HepG2 (cell line): ENCODE data around the gene SRRM3. TPM values are rescaled to one million over a fixed set of nuclear protein-coding genes. Genes with fewer than 3 reads are reported as not detected.
A peak's percentile ranks its signal among the peaks of the same experiment; 100 is the strongest.

ENCODE experiments used
- CCDC6 ChIP-seq: sonication (generic); formaldehyde crosslinking; IDR thresholded peaks from 2 replicates; pipeline ENCODE4 v1.8.1; 2022; ENCODE audit warnings: mild to moderate bottlenecking, missing genetic modification reagents, moderate library complexity
- CEBPG ChIP-seq: IDR thresholded peaks from 2 replicates; pipeline ENCODE4 v1.6.1; 2016
- ELF3 ChIP-seq: IDR thresholded peaks from 2 replicates; pipeline ENCODE4 v1.6.1; 2016; ENCODE audit warnings: missing genetic modification reagents, missing compliant biosample characterization
- FOXK1 ChIP-seq: sonication (generic); formaldehyde crosslinking; IDR thresholded peaks from 2 replicates; pipeline ENCODE4 v1.4.0; 2020; ENCODE audit warnings: low read depth, missing genetic modification reagents, borderline replicate concordance
- HHEX ChIP-seq: IDR thresholded peaks from 2 replicates; pipeline ENCODE4 v1.6.1; 2016; ENCODE audit warnings: control low read depth
- HNF4G ChIP-seq, 2 experiments: sonication (generic) in 1 of 2; formaldehyde crosslinking in 1 of 2; IDR thresholded peaks; 2 replicates each; pipeline versions ENCODE4 v1.4.0 to v1.6.1; 2011 to 2020; ENCODE audit warnings: borderline replicate concordance in 2 of 2, low read depth in 2 of 2, mild to moderate bottlenecking in 2 of 2, low read length in 1 of 2, missing genetic modification reagents in 1 of 2, moderate library complexity in 1 of 2
- KMT2B ChIP-seq: IDR thresholded peaks from 2 replicates; pipeline ENCODE4 v1.6.1; 2016; ENCODE audit warnings: missing genetic modification reagents, missing compliant biosample characterization
- MTA1 ChIP-seq: sonication (generic); formaldehyde crosslinking; IDR thresholded peaks from 2 replicates; pipeline ENCODE4 v1.4.0; 2020; ENCODE audit warnings: missing genetic modification reagents, mild to moderate bottlenecking, borderline replicate concordance
- NR2F6 ChIP-seq, 2 experiments: IDR thresholded peaks; 2 replicates each; pipeline ENCODE4 v1.6.1; 2016; ENCODE audit warnings: antibody characterized with exemption in 1 of 2, mild to moderate bottlenecking in 1 of 2
- POGK ChIP-seq: sonication (generic); formaldehyde crosslinking; conservative IDR thresholded peaks from 2 replicates; pipeline ENCODE4 v1.8.0; 2022; ENCODE audit warnings: mild to moderate bottlenecking, moderate library complexity, missing genetic modification reagents
- SALL1 ChIP-seq: sonication (generic); formaldehyde crosslinking; IDR thresholded peaks from 2 replicates; pipeline ENCODE4 v1.8.0; 2022; ENCODE audit warnings: mild to moderate bottlenecking, missing genetic modification reagents
- TBX2 ChIP-seq: sonication (generic); formaldehyde crosslinking; IDR thresholded peaks from 2 replicates; pipeline ENCODE4 v1.5.0; 2020; ENCODE audit warnings: missing genetic modification reagents, mild to moderate bottlenecking, borderline replicate concordance
- TCF12 ChIP-seq, 2 experiments: fragments of 450-650 bp in 1 of 2; sonication (generic) in 1 of 2; formaldehyde crosslinking in 1 of 2; IDR thresholded peaks; 2 replicates each; pipeline versions ENCODE4 v1.6.1 to v1.8.0; 2017 to 2022; ENCODE audit warnings: antibody characterized with exemption in 1 of 2, mild to moderate bottlenecking in 1 of 2, missing genetic modification reagents in 1 of 2, moderate library complexity in 1 of 2
- TFAP4 ChIP-seq: sonication (generic); IDR thresholded peaks from 2 replicates; pipeline ENCODE4 v1.6.1; 2016; ENCODE audit warnings: low read depth, borderline replicate concordance
- THAP11 ChIP-seq: IDR thresholded peaks from 2 replicates; pipeline ENCODE4 v1.6.1; 2016; ENCODE audit warnings: missing biosample characterization, missing genetic modification reagents
- THRA ChIP-seq: sonication (generic); formaldehyde crosslinking; IDR thresholded peaks from 2 replicates; pipeline ENCODE4 v1.4.0; 2020; ENCODE audit warnings: missing genetic modification reagents, borderline replicate concordance
- WIZ ChIP-seq: sonication (generic); formaldehyde crosslinking; IDR thresholded peaks from 2 replicates; pipeline ENCODE4 v1.5.1; 2020; ENCODE audit warnings: mild to moderate bottlenecking, missing genetic modification reagents
- ZMYM4 ChIP-seq: sonication (generic); formaldehyde crosslinking; IDR thresholded peaks from 2 replicates; pipeline ENCODE4 v1.8.1; 2023; ENCODE audit warnings: mild to moderate bottlenecking, missing genetic modification reagents
- ZNF224 ChIP-seq: sonication (generic); formaldehyde crosslinking; IDR thresholded peaks from 2 replicates; pipeline ENCODE4 v1.5.0; 2020; ENCODE audit warnings: mild to moderate bottlenecking, missing genetic modification reagents
- ZNF263 ChIP-seq: sonication (generic); formaldehyde crosslinking; IDR thresholded peaks from 2 replicates; pipeline ENCODE4 v1.4.0; 2020; ENCODE audit warnings: missing genetic modification reagents
- ZNF264 ChIP-seq: sonication (generic); formaldehyde crosslinking; IDR thresholded peaks from 2 replicates; pipeline ENCODE4 v1.4.0; 2020; ENCODE audit warnings: missing genetic modification reagents
- ZNF574 ChIP-seq: sonication (generic); formaldehyde crosslinking; IDR thresholded peaks from 2 replicates; pipeline ENCODE4 v1.4.0; 2020; ENCODE audit warnings: missing genetic modification reagents
- ZSCAN21 ChIP-seq: sonication (generic); formaldehyde crosslinking; IDR thresholded peaks from 2 replicates; pipeline ENCODE4 v1.8.0; 2022; ENCODE audit warnings: mild to moderate bottlenecking, missing genetic modification reagents, moderate library complexity, borderline replicate concordance
- polyA plus RNA-seq, 8 experiments: library from polyadenylated mRNA; depleted of rRNA in 3 of 8; stranded (reverse) in 7 of 8; unstranded in 1 of 8; fragments of >200 nt; fragmentation: Illumina TruSeq in 4 of 8; extraction: Trizol in 4 of 8; gene quantifications; 2 replicates each; pipeline versions ENCODE4 v1.2.1 to v1.2.3, GENCODE V29; 2011 to 2016; ENCODE audit warnings: low read depth in 4 of 8, missing spikeins in 1 of 8, mixed read lengths in 1 of 8; ENCODE audit not compliant: insufficient read depth in 1 of 8
- total RNA-seq, 5 experiments: library from RNA; depleted of rRNA; stranded (reverse); fragments of >200 nt; fragmentation: Illumina TruSeq; extraction: Trizol; gene quantifications; 2 replicates each; pipeline ENCODE4 v1.2.3, GENCODE V29; 2016; ENCODE audit warnings: low read depth in 1 of 5

The SRRM3 gene
- total and polyA plus RNA-seq, 2 of the 13 experiments (the other 11 are each of a cell fraction or from before 2014, with no cell fraction given), result 0.13 to 0.54 TPM

- TF ChIP-seq POGK (CRISPR knock-in tag) (peak; percentile 73; the same call in 1 of the 2 replicates), ZNF264 (CRISPR knock-in tag) (0 out of 2 replicates have a peak, but pooled peaks have one; percentile 34), MTA1 (CRISPR knock-in tag) (peak; percentile 84; the same call in 1 of the 2 replicates), THAP11 (0 out of 2 replicates have a peak, but pooled peaks have one; percentile 22), WIZ (no peak), TCF12 (IDR thresholded peaks at IDR 0.05) (no peak), TCF12 (CRISPR knock-in tag; IDR thresholded peaks at IDR 0.05) (0 out of 2 replicates have a peak, but pooled peaks have one; percentile 22), ZNF574 (CRISPR knock-in tag) (peak; percentile 66; the same call in 1 of the 2 replicates), THRA (CRISPR knock-in tag) (peak; percentile 96), HHEX (peak; percentile 66; the same call in 1 of the 2 replicates), ZMYM4 (CRISPR knock-in tag) (peak; percentile 79), NR2F6 (IDR thresholded peaks at IDR 0.05) (peak; percentile 70), NR2F6 (CRISPR knock-in tag; IDR thresholded peaks at IDR 0.05) (peak; percentile 93), KMT2B (CRISPR knock-in tag) (no peak), TFAP4 (peak; percentile 55; the same call in 1 of the 2 replicates), CCDC6 (CRISPR knock-in tag) (no peak; the same call in 1 of the 2 replicates), ELF3 (CRISPR knock-in tag) (peak; percentile 34; the same call in 1 of the 2 replicates), SALL1 (CRISPR knock-in tag) (peak; percentile 83), ZNF263 (CRISPR knock-in tag) (peak; percentile 98), HNF4G (IDR thresholded peaks at IDR 0.05; ENCODE audit: borderline replicate concordance, low read depth, low read length) (peak; percentile 37; the same call in 1 of the 2 replicates), HNF4G (CRISPR knock-in tag; IDR thresholded peaks at IDR 0.05; ENCODE audit: borderline replicate concordance, low read depth) (peak; percentile 73), FOXK1 (CRISPR knock-in tag) (peak; percentile 74; the same call in 1 of the 2 replicates), CEBPG (CRISPR knock-in tag) (peak; percentile 69), ZSCAN21 (CRISPR knock-in tag) (peak; percentile 43; the same call in 1 of the 2 replicates), ZNF224 (CRISPR knock-in tag) (no peak), TBX2 (CRISPR knock-in tag) (peak; percentile 80; the same call in 1 of the 2 replicates)
Measured at GRCh38 chr7:76247938-76248337, 46.2 kb downstream of the SRRM3 start (continued).
